Epithelial cell of proximal tubule (primary cell): ENCODE measurements around the gene ARFRP1. TPM values are rescaled to one million over a fixed set of nuclear protein-coding genes. Genes with fewer than 3 reads are reported as not detected.

Experiments
- DNase-seq: peaks from one replicate; pipeline ENCODE4 v3.0.0-alpha.2; 2011; ENCODE audit warnings: low read depth
- H3K4me3 ChIP-seq: 2 replicates; pipeline ENCODE4 v1.5.1; 2011; ENCODE audit warnings: low read depth, mild to moderate bottlenecking, low read length
- CTCF ChIP-seq: conservative IDR thresholded peaks from 2 replicates; pipeline ENCODE4 v1.5.1; 2012; ENCODE audit warnings: low read depth, mild to moderate bottlenecking, low read length
- total RNA-seq: library from RNA; depleted of rRNA; stranded (reverse); fragments of >200 nt; gene quantifications from 2 replicates; pipeline ENCODE4 v1.2.3, GENCODE V29; 2015

ARFRP1 gene
- total RNA-seq, 1 donor from 2014 or later, result 49.0 TPM

DNA sequence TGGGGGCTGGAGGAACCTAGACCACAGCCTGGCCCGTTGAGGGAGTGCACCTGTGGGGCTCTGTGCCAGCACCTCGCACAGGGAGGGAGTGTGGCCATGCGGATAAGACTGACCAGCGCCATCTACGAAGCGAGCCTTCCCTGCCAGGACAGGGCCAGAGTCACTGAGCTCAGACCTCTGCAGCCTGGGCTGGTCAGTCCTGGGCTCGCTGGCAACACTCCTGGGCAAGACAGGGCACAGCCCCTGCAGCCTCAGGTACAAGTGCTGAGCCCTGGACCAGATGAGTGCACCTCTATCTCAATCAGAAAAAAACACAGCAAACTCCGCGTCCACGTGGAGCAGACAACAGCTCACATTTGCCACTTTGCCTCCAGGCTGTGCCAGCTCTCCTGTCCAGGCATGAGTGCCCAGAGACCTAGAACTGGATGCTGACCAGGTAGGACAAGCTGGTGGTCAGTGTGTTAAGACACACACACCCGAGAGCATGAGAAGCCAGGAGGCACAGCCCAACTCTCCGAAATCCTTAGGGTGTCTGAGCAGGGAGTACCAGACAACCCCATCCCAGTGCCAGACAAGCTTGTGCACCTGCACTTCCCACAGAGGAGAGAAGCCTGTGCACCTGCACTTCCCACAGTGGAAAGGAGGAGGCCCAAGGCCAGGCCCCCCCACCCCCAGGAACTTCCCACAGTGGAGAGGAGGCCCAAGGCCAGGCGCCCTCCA is 4.9 kb downstream of the ARFRP1 start:
- no peak overlapping the region for H3K4me3 ChIP-seq
- no peak for DNase-seq
- no peak for TF ChIP-seq CTCF

GRCh38 chr20:63702036-63702665 is 5.6 kb downstream of the ARFRP1 start:
- DNase-seq, result no peak
- TF ChIP-seq CTCF, result no peak

DNA sequence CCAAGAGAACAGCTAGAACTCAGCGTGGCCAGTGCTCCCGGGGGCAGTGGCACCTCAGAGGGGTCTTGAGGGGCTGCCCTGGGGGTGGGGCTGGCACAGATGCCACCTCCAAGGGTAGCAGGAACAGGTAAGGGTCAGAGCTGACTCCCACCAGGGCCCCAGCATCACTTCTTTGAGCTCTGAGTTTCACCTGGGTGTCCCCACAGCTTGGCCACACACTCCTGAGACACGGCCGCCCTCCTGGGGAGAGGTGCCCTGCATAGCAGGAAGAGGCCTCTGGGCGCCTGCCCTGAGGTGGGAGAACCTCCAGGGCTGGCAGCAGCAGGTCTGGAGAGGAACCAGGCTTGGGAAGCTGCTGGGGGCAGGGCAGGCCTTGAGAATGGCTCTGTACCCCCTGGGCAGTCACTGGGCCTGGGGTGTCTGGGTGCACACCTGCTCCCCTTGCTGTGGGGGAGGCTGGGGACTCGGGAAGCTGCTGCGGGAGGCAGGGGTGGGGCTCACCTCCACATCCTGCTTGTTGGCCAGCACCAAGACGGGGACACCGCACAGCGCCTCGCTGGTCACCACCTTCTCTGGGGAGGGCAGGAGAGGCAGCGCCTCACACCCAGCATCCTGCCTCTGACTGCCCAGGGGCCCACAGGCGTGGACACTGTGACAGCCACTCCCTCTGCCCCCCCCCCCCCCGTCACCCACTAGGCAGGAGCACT is 6.3 kb downstream of the ARFRP1 start:
- no peak overlapping the region for H3K4me3 ChIP-seq
- DNase-seq, result no peak
- no peak for TF ChIP-seq CTCF

More at GRCh38 chr20:63702036-63702665, 5.6 kb downstream of the ARFRP1 start:
- no peak overlapping the region for H3K4me3 ChIP-seq

- H3K4me3 ChIP-seq, result no peak overlapping the region
- TF ChIP-seq CTCF, result no peak
- no peak for DNase-seq
Measured at GRCh38 chr20:63701051-63701328, 6.8 kb downstream of the ARFRP1 start.

- no peak overlapping the region for H3K4me3 ChIP-seq
- no peak for DNase-seq
- TF ChIP-seq CTCF, result no peak
Measured at GRCh38 chr20:63700199-63701050, 7.4 kb downstream of the ARFRP1 start.

DNA sequence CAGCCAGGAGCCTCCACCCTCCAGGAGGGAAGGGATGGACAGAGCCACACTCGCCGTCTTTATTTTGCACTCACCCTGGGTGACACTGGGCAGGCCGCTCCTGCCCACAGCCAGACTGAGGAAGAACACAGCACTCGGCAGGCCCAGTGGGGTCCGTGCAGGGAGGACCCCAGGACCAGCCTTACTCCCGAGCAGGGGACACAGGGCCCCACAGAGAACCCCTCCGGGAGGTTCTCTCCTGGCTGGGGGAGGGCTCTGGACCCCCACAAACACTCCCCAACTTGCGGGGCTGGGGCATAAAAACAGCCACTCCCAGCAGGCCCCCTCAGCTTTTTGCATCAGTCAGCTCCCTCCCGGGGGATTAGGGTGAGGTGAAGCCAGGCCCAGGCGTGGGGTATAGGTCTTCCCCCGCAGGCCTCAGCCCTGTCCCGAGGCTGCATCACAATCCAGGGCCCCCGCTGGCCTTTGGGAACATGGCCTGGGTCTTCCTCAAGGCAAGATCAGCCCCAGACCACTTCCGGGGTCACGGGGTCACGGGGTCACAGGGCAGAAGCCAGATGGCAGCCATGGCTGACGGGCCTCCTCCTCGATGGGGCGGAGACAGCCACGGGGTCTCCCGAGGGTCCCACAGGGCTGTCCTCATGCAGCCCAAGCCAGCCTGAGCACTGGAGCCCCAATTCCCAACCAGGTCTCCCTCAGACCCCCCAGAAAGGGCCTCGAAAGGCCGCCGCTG is 8.1 kb downstream of the ARFRP1 start:
- peak overlapping the region; percentile 75 for H3K4me3 ChIP-seq
- DNase-seq, result no peak
- no peak for TF ChIP-seq CTCF
